Measurements from ENCODE around the gene POLG2.

- TF ChIP-seq POLR2A (IDR thresholded peaks at IDR 0.05; ENCODE audit: low read depth) (no peak), CTCF (IDR thresholded peaks at IDR 0.05) (no peak), EP300 (IDR thresholded peaks at IDR 0.05) (no peak)
Measured at GRCh38 chr17:64443086-64443760, 53.6 kb downstream of the POLG2 start.
